H1 (cell line): ENCODE measurements around the gene BTBD9. TPM values are rescaled to one million over a fixed set of nuclear protein-coding genes. Genes with fewer than 3 reads are reported as not detected.

Experiments used
- CTCF ChIA-PET: fragments of 300-600 bp; sonication (Branson Sonifier 250); formaldehyde crosslinking; loops from one replicate; lab custom pipeline; 2021; ENCODE audit not compliant: partially characterized antibody; lab: Charles Lee
- POLR2A ChIA-PET: fragments of 300-600 bp; sonication (Branson Sonifier 250); formaldehyde crosslinking; loops from one replicate; lab custom pipeline; 2021; ENCODE audit warnings: inconsistent platforms; ENCODE audit not compliant: partially characterized antibody; lab: Charles Lee
- DNase-seq, 2 experiments: peaks; one replicate each; pipeline versions ENCODE4 v3.0.0 to v3.0.0-alpha.2; 2010 to 2022; ENCODE audit warnings: low spot score in 2 of 2, low read depth in 1 of 2, mixed read lengths in 1 of 2
- FAIRE-seq: peaks from 2 replicates; lab custom pipeline; 2011; peaks lifted over from hg19 to GRCh38; lab: Jason Lieb, UNC
- H2AFZ ChIP-seq: 2 replicates; pipeline ENCODE4 v1.8.1; 2012; ENCODE audit warnings: low read length, inconsistent platforms
- H2AK5ac ChIP-seq: 2 replicates; pipeline ENCODE4 v1.6.1; 2013; ENCODE audit warnings: low read depth, low read length
- H2BK120ac ChIP-seq: replicated peaks from 2 replicates; pipeline ENCODE3; 2013; ENCODE audit warnings: low read depth, low read length, inconsistent platforms
- H2BK12ac ChIP-seq: 2 replicates; pipeline ENCODE4 v1.6.1; 2013; ENCODE audit warnings: low read depth, low read length
- H2BK15ac ChIP-seq: 2 replicates; pipeline ENCODE4 v1.6.1; 2013; ENCODE audit warnings: low read length
- H2BK20ac ChIP-seq: 2 replicates; pipeline ENCODE4 v1.6.1; 2013; ENCODE audit warnings: low read length
- H2BK5ac ChIP-seq: 2 replicates; pipeline ENCODE4 v1.6.1; 2013; ENCODE audit warnings: low read depth, low read length
- H3K14ac ChIP-seq: 2 replicates; pipeline ENCODE4 v1.6.1; 2013; ENCODE audit warnings: inconsistent platforms; ENCODE audit not compliant: insufficient read length
- H3K18ac ChIP-seq: 2 replicates; pipeline ENCODE4 v1.6.1; 2013; ENCODE audit warnings: low read length; ENCODE audit errors: extremely low read depth
- H3K23ac ChIP-seq: 2 replicates; pipeline ENCODE4 v1.6.1; 2013; ENCODE audit warnings: inconsistent platforms; ENCODE audit not compliant: insufficient read length
- H3K23me2 ChIP-seq: 2 replicates; pipeline ENCODE4 v1.6.1; 2013; ENCODE audit warnings: low read depth, low read length
- H3K27ac ChIP-seq: 2 replicates; pipeline ENCODE4 v1.6.1; 2011; ENCODE audit warnings: low read depth, low read length, inconsistent platforms
- H3K27me3 ChIP-seq, 4 experiments: replicated peaks in 1 of 4; 1 replicate in 1 of 4; 2 replicates in 3 of 4; pipeline versions ENCODE4 v1.6.1 to v1.8.1; 2011 to 2013; ENCODE audit warnings: low read length in 3 of 4, mild to moderate bottlenecking in 3 of 4, inconsistent platforms in 2 of 4, mixed read lengths in 2 of 4, moderate library complexity in 1 of 4; ENCODE audit not compliant: control insufficient read depth in 3 of 4, insufficient read depth in 3 of 4; ENCODE audit errors: extremely low read depth in 1 of 4
- H3K36me3 ChIP-seq, 4 experiments: 2 replicates each; pipeline versions ENCODE4 v1.6.1 to v1.8.1; 2011 to 2013; ENCODE audit warnings: mild to moderate bottlenecking in 4 of 4, low read length in 3 of 4, moderate library complexity in 2 of 4, control low read depth in 1 of 4, inconsistent platforms in 1 of 4; ENCODE audit not compliant: insufficient read depth in 4 of 4, control insufficient read depth in 2 of 4
- H3K4ac ChIP-seq: replicated peaks from 2 replicates; pipeline ENCODE3; 2013; ENCODE audit warnings: low read length, low read depth, mixed read lengths, inconsistent platforms; ENCODE audit not compliant: insufficient read length
- H3K4me1 ChIP-seq, 4 experiments: replicated peaks in 1 of 4; 1 replicate in 1 of 4; 2 replicates in 3 of 4; pipeline versions ENCODE4 v1.6.1 to v1.8.1; 2011 to 2013; ENCODE audit warnings: low read length in 3 of 4, inconsistent platforms in 2 of 4, mixed read lengths in 1 of 4; ENCODE audit not compliant: insufficient read depth in 4 of 4, control insufficient read depth in 3 of 4
- H3K4me2 ChIP-seq, 2 experiments: 2 replicates each; pipeline versions ENCODE4 v1.6.1 to v1.8.1; 2011 to 2013; ENCODE audit warnings: low read depth in 2 of 2, low read length in 2 of 2, control low read depth in 1 of 2, inconsistent platforms in 1 of 2, mild to moderate bottlenecking in 1 of 2; ENCODE audit not compliant: insufficient read depth in 1 of 2
- H3K4me3 ChIP-seq, 4 experiments: fragments of 200-600, 300-600 bp in 1 of 4; sonication (generic), shearing (Covaris generic), sonication (Bioruptor Twin) in 1 of 4; 2 replicates each; pipeline versions ENCODE4 v1.5.1 to v1.8.1; 2011 to 2016; ENCODE audit warnings: low read length in 4 of 4, low read depth in 3 of 4, control low read depth in 2 of 4, inconsistent platforms in 2 of 4, mild to moderate bottlenecking in 2 of 4, mixed read lengths in 1 of 4, moderate library complexity in 1 of 4; ENCODE audit not compliant: insufficient read depth in 2 of 4; ENCODE audit errors: extremely low read depth in 1 of 4
- H3K56ac ChIP-seq: replicated peaks from 2 replicates; pipeline ENCODE3; 2013; ENCODE audit warnings: low read depth, mild to moderate bottlenecking, mixed read lengths, low read length, inconsistent platforms; ENCODE audit not compliant: insufficient read length
- H3K79me1 ChIP-seq: 2 replicates; pipeline ENCODE4 v1.6.1; 2013; ENCODE audit warnings: low read depth, low read length, control low read depth
- H3K79me2 ChIP-seq, 2 experiments: 2 replicates each; pipeline versions ENCODE4 v1.6.1 to v1.8.1; 2012 to 2013; ENCODE audit warnings: low read length in 2 of 2, mild to moderate bottlenecking in 2 of 2, inconsistent platforms in 1 of 2; ENCODE audit not compliant: insufficient read depth in 2 of 2, control insufficient read depth in 1 of 2
- H3K9ac ChIP-seq, 4 experiments: replicated peaks in 1 of 4; 1 replicate in 1 of 4; 2 replicates in 3 of 4; pipeline versions ENCODE4 v1.6.1 to v1.8.1; 2011 to 2013; ENCODE audit warnings: low read depth in 3 of 4, low read length in 3 of 4, control low read depth in 2 of 4, mild to moderate bottlenecking in 2 of 4, moderate library complexity in 2 of 4, inconsistent platforms in 1 of 4; ENCODE audit errors: extremely low read depth in 1 of 4
- H3K9me3 ChIP-seq, 2 experiments: 2 replicates each; pipeline versions ENCODE4 v1.6.1 to v1.8.1; 2012 to 2013; ENCODE audit warnings: mild to moderate bottlenecking in 2 of 2, moderate library complexity in 2 of 2, control low read depth in 1 of 2, inconsistent platforms in 1 of 2, low read depth in 1 of 2, low read length in 1 of 2, mixed read lengths in 1 of 2; ENCODE audit not compliant: insufficient read depth in 2 of 2
- H4K20me1 ChIP-seq, 2 experiments: replicated peaks in 1 of 2; 2 replicates each; pipeline versions ENCODE3 to v1.8.1; 2011 to 2013; ENCODE audit warnings: inconsistent platforms in 2 of 2, low read length in 2 of 2, mild to moderate bottlenecking in 1 of 2; ENCODE audit not compliant: insufficient read depth in 2 of 2, control insufficient read depth in 1 of 2
- H4K5ac ChIP-seq: 2 replicates; pipeline ENCODE4 v1.6.1; 2013; ENCODE audit warnings: low read length, low read depth, mixed read lengths, inconsistent platforms; ENCODE audit not compliant: insufficient read length
- H4K8ac ChIP-seq: 2 replicates; pipeline ENCODE4 v1.8.0; 2013; ENCODE audit warnings: mild to moderate bottlenecking, moderate library complexity, low read length, inconsistent platforms; ENCODE audit not compliant: insufficient read depth; ENCODE audit errors: extremely low read depth
- H4K91ac ChIP-seq: replicated peaks from 2 replicates; pipeline ENCODE3; 2013; ENCODE audit warnings: low read length, mixed read lengths, inconsistent platforms; ENCODE audit not compliant: insufficient read length
- JUND ChIP-seq: IDR thresholded peaks from 2 replicates; pipeline ENCODE4 v1.6.1; 2011; ENCODE audit warnings: mild to moderate bottlenecking, improper control_type of control experiment, low read length
- KDM5A ChIP-seq: fragments of 200-600 bp; IDR thresholded peaks from 2 replicates; pipeline ENCODE4 v1.7.1; 2012; ENCODE audit warnings: mild to moderate bottlenecking, low read length, inconsistent platforms, mixed read lengths
- WGBS, 2 experiments: shearing (Covaris generic) in 1 of 2; methylation state at CpG; one replicate each; pipeline versions ENCODE4 v1.1.6 to v1.1.7; 2013 to 2015; ENCODE audit warnings: low lambda C conversion rate in 2 of 2, mixed read lengths in 2 of 2, inconsistent platforms in 1 of 2, low coverage in 1 of 2, missing lambda C conversion rate in 1 of 2; ENCODE audit not compliant: insufficient replicate concordance in 2 of 2, insufficient coverage in 1 of 2, insufficient read length in 1 of 2; ENCODE audit errors: extremely low coverage in 1 of 2, missing lambda C conversion rate in 1 of 2; 5-methylcytosine and 5-hydroxymethylcytosine counted together
- polyA plus RNA-seq, 7 experiments: library from polyadenylated mRNA; depleted of rRNA in 3 of 7; stranded (reverse) in 5 of 7; unstranded in 2 of 7; fragments of >200 nt in 5 of 7; fragments of 200-250 nt in 2 of 7; gene quantifications; 1 replicate in 5 of 7; 2 replicates in 1 of 7; 4 replicates in 1 of 7; pipeline versions ENCODE4 v1.2.1 to v1.2.3, GENCODE V29; 2011 to 2013; ENCODE audit warnings: missing spikeins in 2 of 7, mixed read lengths in 2 of 7
- total RNA-seq: library from RNA; stranded (reverse); fragmentation: NEBNext Ultra II Directional; extraction: Animal tissue kit (Norgen Biotek cat#: 25700); gene quantifications from 2 replicates; pipeline ENCODE4 v1.2.1, GENCODE V29; 2021

The BTBD9 gene
- total and polyA plus RNA-seq, 2 of the 8 experiments (the other 6 are each of a cell fraction or from before 2014, with no cell fraction given) = 0.92 to 4.1 TPM

DNA sequence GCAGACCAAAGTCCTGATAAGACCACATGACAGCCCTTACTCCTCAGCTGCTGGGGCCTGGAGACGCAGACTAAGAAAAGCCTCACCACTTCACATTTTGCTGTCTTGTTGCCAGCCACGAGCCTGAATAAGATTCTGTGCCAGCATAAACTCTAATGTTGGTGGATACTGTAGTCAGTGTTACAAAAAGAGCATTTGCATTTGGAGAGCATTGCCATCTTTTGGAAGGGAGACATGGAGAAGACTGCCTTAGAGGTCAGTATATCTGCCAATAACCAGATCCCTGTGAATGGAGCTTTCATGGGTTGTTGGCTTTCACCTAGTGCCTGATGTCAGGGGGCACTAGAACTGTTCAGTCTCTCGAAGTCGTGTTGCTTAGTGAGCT lies 505.0 kb downstream of the BTBD9 start:
- H3K79me2 ChIP-seq = 0 out of 4 replicates have a peak, but pooled peaks cover 0 to 4% of the 10 kb centered on the region in 2 experiments
- no peak overlapping the region for H3K56ac ChIP-seq
- H2AFZ ChIP-seq = no peak overlapping the region
- POLR2A ChIA-PET = no interaction called here
- H3K14ac ChIP-seq = no peak overlapping the region
- H4K20me1 ChIP-seq = no peaks in the 10 kb centered on the region
- H3K4me1 ChIP-seq = peaks cover 4 to 15% (median 12%) of the 10 kb centered on the region in 4 experiments
- H3K9me3 ChIP-seq = no peaks in the 10 kb centered on the region
- no peak overlapping the region for H2AK5ac ChIP-seq
- DNase-seq (no peak), FAIRE-seq (no peak)
- no peak overlapping the region for H3K23ac ChIP-seq
- H3K23me2 ChIP-seq = no peaks in the 10 kb centered on the region
- H4K8ac ChIP-seq = no peak overlapping the region
- CTCF ChIA-PET = interaction anchor here (0.8 to 1.4 kb wide), 3 partner anchors 18 to 359 kb away, joined by 3 read pairs; no protein-coding TSS in a partner anchor
- H2BK12ac ChIP-seq = no peak overlapping the region
- H2BK15ac ChIP-seq = no peak overlapping the region
- no peak overlapping the region for H3K4me3 ChIP-seq
- H4K5ac ChIP-seq = no peak overlapping the region
- H3K79me1 ChIP-seq = no peaks in the 10 kb centered on the region; the same call in 1 of the 2 replicates
- no peak overlapping the region for H2BK120ac ChIP-seq
- no peak overlapping the region for H2BK20ac ChIP-seq
- no peak overlapping the region for H3K4me2 ChIP-seq
- H3K4ac ChIP-seq = no peak overlapping the region
- no peak overlapping the region for H4K91ac ChIP-seq
- H3K9ac ChIP-seq = no peak overlapping the region
- no peaks in the 10 kb centered on the region for H3K36me3 ChIP-seq
- WGBS, 2 experiments = 87% methylated on average over 4 of the region's 4 CpGs; no CpG with 5 or more reads in 1 of the 2 experiments
- no peak overlapping the region for H2BK5ac ChIP-seq
- no peak overlapping the region for H3K27ac ChIP-seq
- no peaks in the 10 kb centered on the region for H3K27me3 ChIP-seq
- H3K18ac ChIP-seq = no peak overlapping the region
- TF ChIP-seq KDM5A = no peak
- no peak for TF ChIP-seq JUND
